Globus pallidus (tissue), 1 donor: ENCODE measurements around the gene GMDS.

Experiments used
- DNase-seq: peaks from one replicate; pipeline ENCODE4 v3.0.0-alpha.2; 2015; ENCODE audit warnings: low spot score

The GMDS gene

GRCh38 chr6:2099870-2100269 lies 145.5 kb downstream of the GMDS start:
- DNase-seq, result no peak

GRCh38 chr6:2097464-2097863 lies 147.9 kb downstream of the GMDS start:
- DNase-seq, result no peak

- DNase-seq, result no peak
Measured at GRCh38 chr6:2094642-2095041, 150.8 kb downstream of the GMDS start.

GRCh38 chr6:2086326-2086965 lies 159.0 kb downstream of the GMDS start:
- no peak for DNase-seq

- DNase-seq, result no peak
Measured at GRCh38 chr6:2085657-2086056, 159.7 kb downstream of the GMDS start.

GRCh38 chr6:2081155-2082138 lies 164.0 kb downstream of the GMDS start:
- DNase-seq, result peak; percentile 35

- no peak for DNase-seq
Measured at GRCh38 chr6:2078888-2079287, 166.5 kb downstream of the GMDS start.

- no peak for DNase-seq
Measured at GRCh38 chr6:2077826-2078225, 167.6 kb downstream of the GMDS start.

- no peak for DNase-seq
Measured at GRCh38 chr6:2073476-2073875, 171.9 kb downstream of the GMDS start.

- no peak for DNase-seq
Measured at GRCh38 chr6:2072453-2072852, 173.0 kb downstream of the GMDS start.

GRCh38 chr6:2063547-2063946 lies 181.9 kb downstream of the GMDS start:
- DNase-seq, result no peak

GRCh38 chr6:2061880-2062279 lies 183.5 kb downstream of the GMDS start:
- DNase-seq, result no peak

GRCh38 chr6:2055911-2056310 lies 189.5 kb downstream of the GMDS start:
- DNase-seq, result no peak

GRCh38 chr6:2055143-2055542 lies 190.3 kb downstream of the GMDS start:
- DNase-seq, result no peak

GRCh38 chr6:2054516-2055067 lies 190.8 kb downstream of the GMDS start:
- no peak for DNase-seq

- no peak for DNase-seq
Measured at GRCh38 chr6:2053691-2054090, 191.7 kb downstream of the GMDS start.

- no peak for DNase-seq
Measured at GRCh38 chr6:2047855-2048254, 197.6 kb downstream of the GMDS start.

- no peak for DNase-seq
Measured at GRCh38 chr6:2044192-2044591, 201.2 kb downstream of the GMDS start.

GRCh38 chr6:2042956-2043648 lies 202.3 kb downstream of the GMDS start:
- no peak for DNase-seq

- DNase-seq, result no peak
Measured at GRCh38 chr6:2038092-2038491, 207.3 kb downstream of the GMDS start.

GRCh38 chr6:2037237-2037926 lies 208.0 kb downstream of the GMDS start:
- no peak for DNase-seq

- no peak for DNase-seq
Measured at GRCh38 chr6:2036710-2037023, 208.7 kb downstream of the GMDS start.
